NB4 (cell line): Measurements from ENCODE around the gene FER1L5.

ENCODE experiments used
- CTCF ChIP-seq: IDR thresholded peaks from one replicate; pipeline ENCODE4 v1.5.1; 2012; ENCODE audit warnings: low read depth, low read length
- POLR2A ChIP-seq: IDR thresholded peaks from 2 replicates; pipeline ENCODE4 v1.6.1; 2011; ENCODE audit warnings: mild to moderate bottlenecking; ENCODE audit not compliant: insufficient read length; ENCODE audit errors: extremely low read depth

GRCh38 chr2:96618596-96619283, 23.8 kb upstream of the FER1L5 start:
- TF ChIP-seq POLR2A (no peak), CTCF (no peak)
